A172 (cell line): ENCODE measurements around the gene CARD10. TPM values are rescaled to one million over a fixed set of nuclear protein-coding genes. Genes with fewer than 3 reads are reported as not detected.
"Not testable (repeated sequence)": the region's sequence is repeated elsewhere in the genome, so short reads cannot be mapped to it uniquely, and the experiment has no call there.

ENCODE experiments used
- DNase-seq: peaks from one replicate; pipeline ENCODE4 v3.0.0-alpha.2; 2015; ENCODE audit warnings: low spot score
- total RNA-seq: library from RNA; depleted of rRNA; stranded (reverse); fragments of >200 nt; shearing (Covaris generic); gene quantifications from 2 replicates; pipeline ENCODE4 v1.2.3, GENCODE V29; 2014

CARD10 gene
- total RNA-seq, 1 experiment from 2014 or later = 20.4 TPM

DNA sequence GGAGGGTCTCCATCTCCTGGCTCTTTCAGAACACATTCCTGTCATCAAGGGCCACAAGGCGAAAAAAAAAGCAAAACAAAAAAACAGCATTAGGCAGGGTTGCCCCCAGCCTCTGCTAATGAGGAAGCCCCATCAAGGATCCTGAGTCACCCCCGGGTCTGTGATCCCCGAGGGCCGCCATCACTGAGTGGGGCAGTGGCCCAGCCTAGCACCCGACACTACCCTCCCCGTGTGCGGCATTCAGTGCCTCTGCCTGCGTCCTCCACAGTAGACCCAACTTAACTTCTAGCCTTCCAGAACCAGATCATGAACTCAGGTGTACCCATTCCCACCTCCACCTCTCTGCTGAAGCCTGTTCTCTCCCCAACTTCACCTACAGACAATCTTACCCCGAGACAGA is 34.5 kb upstream of the CARD10 start:
- no peak for DNase-seq

DNA sequence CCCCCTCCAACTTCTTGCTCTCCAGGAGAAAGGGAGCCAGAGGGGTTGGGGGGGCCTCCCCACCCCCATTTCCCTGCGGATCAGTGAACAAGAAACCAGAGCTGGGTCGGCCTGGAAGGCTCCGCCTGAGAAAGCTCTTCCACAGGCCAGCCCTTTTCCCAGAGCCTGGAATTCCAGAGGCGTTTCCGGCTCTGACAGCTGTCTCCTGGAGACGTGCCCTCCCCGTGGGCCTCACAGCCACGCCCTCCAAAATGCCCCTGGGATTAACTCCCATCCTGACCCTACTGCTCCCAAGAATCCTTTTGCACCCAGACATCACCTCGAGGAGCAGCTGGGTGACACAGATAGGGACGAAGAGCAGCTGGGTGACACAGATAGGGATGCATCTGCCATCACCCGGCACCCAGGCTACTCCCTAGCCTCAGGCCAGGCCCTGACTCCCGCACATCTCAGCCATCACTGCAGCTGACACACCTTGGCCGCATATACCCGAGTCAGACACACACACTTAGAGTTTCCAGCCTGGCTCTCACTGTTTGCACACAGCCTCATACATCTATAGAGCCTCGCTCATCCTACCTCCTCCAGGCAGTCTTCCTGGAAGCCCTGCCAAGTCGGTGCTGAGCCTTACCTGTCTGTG is 33.4 kb upstream of the CARD10 start:
- peak; percentile 65 for DNase-seq

DNA sequence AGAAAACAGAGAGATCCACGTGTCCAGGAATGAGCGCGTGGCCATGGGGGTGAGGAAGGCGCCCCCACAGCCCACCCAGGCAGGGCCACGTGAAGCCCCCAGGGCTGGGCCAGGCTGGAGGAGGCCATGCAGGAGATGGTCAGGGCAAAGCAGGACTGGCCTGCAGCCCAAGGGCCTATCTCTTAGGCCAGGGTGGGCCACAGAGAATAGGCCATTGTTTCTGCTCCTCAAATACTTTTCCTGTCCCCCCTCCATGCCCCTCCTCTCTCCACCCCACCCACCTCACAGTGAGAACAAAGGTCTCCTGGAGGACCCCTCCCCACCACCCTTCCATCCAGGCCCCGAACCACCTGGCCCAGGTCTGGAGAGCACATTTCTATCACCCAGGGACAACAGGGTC is 32.8 kb upstream of the CARD10 start:
- DNase-seq = no peak

DNA sequence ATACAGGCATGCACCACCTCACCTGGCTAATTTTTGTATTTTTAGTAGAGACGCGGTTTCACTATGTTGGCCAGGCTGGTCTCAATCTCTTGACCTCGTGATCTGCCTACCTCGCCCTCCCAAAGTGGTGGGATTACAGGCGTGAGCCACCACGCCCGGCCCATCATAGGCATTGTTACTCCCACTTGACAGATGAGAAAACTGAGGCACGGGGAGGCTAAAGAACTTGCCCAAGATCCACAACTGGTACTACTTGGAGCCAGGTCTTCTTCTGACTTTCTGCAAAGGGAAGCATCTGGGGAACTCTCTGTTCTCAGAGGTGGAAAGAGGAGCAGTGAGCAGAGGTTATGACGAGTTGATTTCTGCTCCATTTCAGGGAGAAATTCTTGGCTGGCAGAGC is 31.7 kb upstream of the CARD10 start:
- not testable (repeated sequence) for DNase-seq

DNA sequence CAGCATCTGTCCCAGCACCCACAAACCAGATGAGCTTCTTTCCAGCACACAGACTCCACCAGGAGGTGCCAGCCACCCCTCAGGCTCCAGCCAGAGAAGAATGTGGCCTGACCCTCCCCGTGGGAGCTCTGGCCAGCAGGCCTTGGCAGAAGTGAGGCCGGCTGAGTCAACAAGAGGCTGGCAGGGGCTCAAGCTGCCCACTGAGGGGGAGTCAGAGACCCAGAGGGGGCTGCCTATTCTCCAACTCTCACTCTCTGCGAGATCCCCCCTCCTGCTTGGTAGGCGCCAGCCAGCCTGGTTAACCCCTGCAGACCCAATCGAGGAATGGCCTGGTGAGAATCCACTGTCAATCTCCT is 30.5 kb upstream of the CARD10 start:
- DNase-seq = peak; percentile 47

DNA sequence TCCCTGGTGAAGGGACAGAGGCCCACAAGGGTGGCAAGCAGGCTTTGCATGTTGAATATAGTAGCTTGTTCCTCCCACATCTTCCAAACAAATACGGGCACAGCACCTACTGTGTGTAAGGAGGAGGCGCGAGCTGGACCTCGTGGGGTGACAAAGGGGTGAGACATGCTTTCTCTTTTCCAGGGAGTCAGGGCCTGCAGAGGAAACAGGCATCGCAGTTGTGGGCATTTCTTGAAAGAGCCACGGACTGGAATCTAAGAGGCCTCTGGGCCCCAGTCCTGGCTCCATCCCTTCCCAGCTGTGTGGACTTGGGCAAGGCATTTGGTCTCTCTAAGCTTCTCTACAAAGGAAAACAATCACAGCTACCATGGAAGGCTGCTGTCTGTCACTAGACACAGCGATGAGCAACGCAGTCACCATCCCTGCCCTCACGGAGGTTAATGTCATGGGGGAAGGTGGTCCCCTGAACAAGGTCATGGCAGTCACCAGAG is 28.1 kb upstream of the CARD10 start:
- no peak for DNase-seq

DNA sequence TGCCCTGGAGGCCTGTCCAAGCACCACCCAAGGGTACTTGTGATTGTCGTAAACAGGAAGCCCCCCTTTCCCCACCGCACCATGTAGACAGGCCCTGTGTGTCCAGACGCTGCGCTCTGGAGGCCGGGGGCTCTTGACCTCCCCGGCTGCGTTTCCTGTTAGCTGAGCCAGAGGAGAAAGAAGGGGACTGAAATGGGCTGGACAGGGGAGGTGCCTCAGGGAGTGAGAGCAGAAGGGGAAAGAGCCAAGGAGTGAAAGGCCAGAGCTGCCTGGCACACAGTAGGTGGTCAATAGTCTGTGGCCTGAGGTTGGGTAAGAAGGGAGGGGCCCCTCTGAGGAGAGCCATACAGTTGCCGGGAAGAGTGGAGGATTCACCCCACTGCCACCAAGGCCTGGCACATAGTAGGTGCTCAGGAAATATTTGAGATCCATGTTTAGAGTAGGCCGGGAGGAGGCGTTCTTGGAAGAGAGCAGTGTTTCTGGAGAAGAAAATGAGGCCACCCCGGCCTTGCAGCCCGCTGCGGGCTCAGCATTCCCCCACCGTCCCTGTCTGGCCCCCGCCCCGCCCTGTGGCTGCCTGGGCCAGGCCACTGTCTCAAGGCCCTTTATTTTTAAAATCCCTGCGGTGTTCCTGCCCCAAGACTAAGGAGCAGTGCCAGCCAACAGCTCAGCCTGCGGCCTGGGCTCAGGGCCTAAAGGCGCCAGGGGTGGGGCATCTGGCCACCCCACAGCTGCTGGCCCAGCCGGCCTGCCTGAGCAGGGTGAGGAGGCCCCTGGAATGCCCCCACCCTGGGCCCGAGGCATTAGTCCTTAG is 27.4 kb upstream of the CARD10 start:
- peak; percentile 65 for DNase-seq

DNA sequence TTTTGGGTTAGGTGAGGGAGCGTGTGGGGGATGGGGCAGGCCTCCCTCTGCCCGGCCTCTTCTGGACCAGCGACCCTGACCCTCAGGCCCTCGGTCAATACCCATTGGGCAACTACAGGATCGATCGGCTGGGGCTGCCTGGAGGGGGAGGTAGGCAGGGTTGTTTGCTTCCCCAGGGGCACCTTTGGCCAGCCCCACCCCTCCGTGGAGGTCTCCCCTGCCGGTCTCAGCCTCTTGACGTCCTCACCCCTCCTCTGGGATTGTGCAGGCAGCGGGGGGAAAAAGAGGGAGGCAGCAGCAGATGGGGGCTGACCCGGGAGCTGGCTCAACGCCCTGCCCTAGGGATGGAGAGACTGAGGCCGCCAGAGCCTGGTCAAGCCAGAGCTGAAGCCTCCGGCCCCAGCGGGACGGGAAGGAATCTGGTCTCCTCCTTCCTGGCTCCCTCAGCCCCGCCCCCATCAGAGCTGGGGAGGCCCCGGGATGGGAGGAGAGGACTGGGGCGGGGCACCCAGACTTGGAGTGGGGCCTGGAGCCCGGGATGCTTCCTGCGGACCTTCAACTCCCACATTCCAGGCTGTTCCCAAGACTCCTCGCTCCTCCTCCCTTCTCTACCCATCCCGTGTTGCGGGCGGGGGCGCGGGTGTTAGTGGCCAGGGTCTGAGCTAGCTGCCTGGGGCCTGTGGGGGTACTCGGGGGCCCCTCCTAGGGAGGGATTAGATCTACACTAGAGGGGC is 26.7 kb upstream of the CARD10 start:
- DNase-seq = peak; percentile 87

DNA sequence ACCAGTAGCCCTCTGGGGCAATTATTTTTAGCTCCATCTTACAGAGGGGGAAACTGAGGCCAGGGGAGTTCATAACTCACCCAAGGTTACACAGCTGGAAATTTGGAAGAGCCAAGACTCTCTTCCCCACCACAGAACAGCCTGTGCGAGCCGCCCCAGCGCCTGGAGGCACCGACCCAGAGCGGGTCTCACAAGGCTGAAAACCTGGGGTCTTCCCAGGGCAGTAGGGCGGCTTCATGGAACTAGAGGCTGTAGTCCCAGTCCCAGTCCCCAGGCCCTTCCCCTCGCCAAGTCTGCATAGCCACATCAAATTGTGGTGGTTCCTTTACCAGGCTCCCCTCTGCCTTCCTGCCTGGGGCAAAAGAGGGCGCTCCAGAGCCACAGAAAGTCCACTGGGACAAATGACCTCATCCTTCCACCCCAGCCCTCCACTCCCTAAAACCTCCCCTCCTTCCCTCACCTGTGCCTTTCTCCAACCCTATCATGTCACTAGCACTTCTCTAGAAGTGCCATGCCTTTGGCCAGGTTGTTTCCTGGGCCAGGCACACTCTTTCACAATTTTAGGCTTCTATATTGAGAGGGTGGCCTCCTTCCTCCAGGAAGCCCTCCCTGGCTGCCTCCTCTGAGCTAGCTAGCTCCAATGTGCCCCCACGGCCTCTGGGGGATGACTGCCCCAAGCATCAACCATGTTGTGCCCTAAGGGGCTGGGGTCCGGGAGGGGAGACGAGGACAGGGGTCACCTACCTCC is 25.9 kb upstream of the CARD10 start:
- peak; percentile 65 for DNase-seq

DNA sequence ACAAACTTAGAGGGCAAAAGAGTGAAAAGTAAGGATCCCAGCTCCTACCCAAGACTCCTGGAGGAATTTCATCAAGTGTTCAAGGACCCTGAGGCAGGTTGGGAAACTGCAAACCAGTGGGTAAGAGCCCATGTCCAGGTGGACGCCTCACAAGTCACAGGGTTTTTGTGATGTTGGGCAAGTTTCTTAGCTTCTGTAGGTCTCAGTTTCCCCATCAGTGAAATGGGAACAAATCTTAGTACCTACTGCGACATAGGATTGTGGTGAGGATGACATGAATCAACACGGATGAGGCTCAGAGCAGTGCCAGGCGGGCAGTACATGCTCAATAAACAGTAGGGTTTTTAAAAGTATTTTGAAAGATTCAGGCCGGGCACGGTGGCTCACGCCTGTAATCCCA is 23.7 kb upstream of the CARD10 start:
- DNase-seq = no peak

DNA sequence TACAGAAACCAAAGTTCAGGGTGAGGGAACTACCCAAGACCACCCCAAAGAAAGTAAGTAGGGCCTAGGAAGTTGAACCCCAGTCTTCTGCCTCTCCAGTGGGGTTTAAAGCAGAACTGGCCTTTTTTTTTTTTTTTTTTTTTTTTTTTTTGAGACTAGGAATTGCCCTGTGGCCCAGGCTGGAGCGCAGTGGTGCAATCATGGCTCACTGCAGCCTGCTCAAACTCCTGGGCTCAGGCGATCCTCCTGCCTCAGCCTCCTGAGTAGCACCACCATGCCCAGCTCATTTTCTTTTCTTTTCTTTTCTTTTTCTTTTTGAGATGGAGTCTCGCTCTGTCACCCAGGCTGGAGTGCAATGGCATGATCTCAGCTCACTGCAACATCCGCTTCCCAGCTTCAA is 23.2 kb upstream of the CARD10 start:
- DNase-seq = not testable (repeated sequence)

DNA sequence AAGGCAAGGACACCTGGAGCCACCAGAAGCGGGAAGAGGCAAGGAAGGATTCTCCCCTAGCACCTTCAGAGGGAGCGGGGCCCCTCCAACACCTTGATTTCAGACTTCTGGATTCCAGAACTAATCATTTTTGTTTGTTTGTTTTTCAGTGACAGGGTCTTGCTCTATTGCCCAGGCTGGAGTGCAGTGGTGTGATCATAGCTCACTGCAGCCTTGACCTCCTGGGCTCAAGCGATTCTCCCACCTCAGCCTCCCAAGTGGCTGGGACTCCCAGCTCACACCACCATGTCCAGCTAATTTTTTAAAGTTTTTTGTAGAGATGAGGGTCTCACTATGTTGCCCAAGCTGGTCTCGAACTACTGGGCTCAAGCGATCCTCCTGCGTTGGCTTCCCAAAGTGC is 20.6 kb upstream of the CARD10 start:
- DNase-seq = not testable (repeated sequence)

DNA sequence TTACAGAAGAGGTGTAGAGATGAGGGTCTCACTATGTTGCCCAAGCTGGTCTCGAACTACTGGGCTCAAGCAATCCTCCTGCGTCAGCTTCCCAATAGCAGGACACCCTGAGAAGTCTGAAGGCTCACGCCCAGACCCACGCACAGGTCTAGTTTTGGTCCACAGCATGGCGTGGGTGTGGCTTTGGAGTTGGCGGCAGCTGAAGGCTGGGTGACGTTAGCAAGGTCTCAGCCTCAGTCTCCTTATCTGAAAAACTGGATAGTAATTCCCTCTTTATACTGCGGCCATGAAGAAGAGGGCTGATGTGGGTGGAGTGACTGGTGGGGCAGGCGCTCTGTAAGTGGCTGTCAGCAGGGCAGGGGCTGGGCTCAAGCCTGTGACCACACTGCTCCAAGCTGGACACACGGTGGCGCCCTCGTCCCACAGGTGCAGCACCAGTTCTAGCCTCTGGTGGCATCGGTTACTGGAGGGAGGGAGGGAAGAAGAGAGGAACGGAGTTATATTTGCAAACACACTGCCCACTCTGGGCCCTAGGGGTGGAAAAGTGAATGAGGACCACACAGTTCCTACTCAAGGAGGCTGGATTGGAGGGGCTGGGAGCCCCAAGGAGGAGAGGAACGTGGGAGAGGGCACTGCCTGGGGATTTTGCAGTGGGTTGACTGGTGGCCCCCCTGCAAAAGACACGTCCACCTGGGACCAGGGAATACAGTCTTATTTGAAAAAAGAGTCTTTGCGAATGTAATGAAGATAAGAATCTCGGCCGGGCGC is 19.6 kb upstream of the CARD10 start:
- peak; percentile 82 for DNase-seq

DNA sequence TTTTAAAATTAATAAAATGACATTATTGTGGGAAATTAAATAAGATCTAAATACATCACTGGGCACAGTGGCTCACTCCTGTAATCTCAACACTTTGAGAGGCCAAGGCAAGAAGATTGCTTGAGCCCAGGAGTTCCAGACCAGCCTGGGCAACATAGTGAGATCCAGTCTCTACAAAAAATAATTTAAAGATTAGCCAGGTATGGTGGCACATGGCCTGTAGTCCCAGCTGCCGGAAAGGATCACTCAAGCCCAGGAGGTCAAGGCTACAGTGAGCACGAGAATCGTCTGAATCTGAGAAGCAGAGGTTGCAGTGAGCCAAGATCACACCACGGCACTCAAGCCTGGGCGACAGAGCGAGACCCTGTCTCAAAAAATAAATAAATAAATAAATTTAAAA is 15.9 kb upstream of the CARD10 start:
- DNase-seq = no peak

DNA sequence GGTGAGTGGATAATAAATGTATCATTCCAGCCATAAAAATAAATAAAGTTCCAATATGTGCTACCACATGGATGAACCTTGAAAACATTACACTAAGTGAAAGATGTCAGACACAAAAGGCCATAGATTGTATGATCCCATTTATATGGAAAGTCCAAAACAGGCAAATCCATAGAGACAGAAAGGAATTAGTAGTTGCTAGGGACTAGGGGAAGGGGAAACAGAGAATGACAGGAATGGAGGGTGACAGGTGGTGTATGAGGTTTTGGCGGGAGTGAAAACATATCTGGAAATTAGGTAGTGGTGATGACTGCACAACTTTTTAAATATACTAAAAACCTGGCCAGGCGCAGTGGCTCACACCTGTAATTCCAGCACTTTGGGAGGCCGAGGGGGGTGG is 15.2 kb upstream of the CARD10 start:
- no peak for DNase-seq

DNA sequence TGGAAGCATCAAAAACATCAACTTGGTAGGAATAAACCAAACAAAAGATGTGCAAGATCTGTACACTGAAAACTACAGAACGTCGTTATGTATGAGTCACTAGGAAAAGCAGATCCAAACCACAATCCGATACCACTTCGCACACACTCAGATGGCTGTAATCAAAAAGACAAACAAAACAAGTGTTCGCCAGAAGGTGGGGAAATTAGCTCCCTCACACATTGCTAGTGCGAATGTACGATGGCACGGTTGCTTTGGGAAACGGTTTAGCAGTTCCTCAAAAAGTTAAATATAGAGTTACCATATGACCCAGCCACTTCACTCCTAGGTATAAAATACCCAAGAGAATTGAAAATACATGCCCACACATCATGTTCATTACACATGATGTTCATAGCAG is 14.8 kb upstream of the CARD10 start:
- DNase-seq = peak; percentile 57

DNA sequence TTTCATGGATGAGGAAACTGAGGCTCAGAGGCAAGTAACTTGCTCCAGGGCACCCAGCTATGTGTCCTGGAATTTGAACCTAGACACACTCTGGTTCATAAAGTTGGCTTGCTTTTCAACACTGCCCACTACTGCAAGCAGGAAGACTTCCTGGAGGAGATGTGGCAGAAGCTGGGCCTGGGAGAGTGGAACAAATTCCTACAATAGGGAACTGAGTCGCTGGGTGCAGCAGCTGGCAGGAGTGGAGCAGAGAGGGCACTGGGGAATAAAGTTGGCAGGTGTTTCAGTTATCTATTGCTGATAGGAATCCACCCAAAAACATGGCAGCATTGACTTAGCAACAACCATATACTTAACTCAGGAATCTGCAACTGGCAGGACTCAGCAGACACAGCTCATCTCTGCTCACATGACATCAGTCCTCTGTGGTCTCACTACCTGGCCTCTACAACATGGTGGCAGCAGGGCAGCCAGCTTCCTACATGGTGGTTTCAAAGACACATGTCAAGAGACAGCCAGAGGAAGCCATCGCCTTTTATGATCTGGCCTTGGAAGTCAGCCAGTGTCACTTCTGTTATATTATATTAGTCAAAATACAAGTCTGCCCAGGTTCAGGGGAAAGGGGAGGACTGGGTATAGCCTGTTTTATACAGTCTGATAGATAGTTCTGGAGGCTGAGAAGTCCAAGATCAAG is 10.6 kb upstream of the CARD10 start:
- DNase-seq = no peak

DNA sequence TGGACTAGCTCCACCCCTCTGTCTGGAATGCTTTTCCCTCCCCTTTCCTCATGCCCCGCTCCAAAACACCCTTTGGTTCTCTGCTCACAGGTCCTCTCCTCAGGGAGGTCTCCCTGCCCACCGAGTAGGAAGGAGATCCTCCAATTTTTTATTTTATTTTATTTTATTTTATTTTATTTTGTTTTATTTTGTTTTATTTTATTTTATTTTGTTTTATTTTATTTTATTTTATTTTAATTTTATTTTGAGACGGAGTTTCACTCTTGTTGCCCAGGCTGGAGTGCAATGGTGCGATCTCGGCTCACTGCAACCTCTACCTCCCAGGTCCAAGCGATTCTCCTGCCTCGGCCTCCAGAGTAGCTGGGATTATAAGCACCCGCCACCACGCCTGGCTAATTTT is 8.7 kb upstream of the CARD10 start:
- not testable (repeated sequence) for DNase-seq

DNA sequence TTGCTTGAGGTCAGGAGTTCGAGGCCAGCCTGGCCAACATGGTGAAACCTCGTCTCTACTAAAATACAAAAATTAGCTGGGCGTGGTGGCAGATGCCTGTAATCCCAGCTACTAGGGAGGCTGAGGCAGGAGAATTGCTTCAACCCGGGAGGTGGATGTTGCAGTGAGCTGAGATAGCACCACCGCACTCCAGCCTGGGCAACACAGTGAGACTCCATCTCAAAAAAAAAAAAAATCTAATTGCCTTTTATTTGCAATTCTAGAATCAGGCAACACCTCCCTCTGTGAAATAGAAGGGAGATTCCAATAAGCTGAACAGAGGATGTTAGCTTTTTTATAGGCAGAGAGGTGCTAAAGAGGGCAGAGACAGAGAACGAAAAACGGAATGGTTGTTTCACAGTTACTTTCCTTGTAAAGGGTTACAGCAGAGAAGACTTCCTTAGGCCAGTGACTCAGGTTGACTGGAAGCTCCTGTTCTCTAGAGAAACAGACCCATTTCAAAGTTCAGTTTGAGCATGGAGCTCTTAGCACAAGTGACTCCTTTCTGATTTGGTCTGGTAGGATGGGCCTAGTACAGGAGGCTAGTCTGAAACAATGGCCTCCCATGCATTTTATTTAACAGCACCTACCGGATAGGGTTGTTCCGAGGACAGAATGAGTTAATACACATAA is 8.0 kb upstream of the CARD10 start:
- not testable (repeated sequence) for DNase-seq

DNA sequence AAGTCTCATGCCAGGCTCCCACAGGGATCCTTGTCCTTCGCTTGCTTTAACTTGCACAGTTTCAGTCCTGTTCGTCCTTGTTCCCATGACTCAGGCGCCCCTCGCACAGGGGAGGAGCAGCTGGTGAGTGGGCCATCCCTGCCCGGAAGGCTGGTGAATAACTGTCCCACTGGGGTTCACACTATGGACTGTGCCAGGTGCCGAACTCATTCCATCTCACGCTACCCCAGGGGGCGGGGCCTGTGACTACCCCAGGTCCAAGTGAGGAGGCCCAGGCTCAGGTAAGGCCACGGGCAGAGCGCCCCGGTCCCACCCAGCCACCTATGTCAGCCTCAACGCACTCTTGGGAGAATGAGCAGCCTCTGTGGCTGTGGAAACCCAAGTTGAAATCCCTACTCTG is 7.2 kb upstream of the CARD10 start:
- DNase-seq = peak; percentile 32
